ENCODE data around the gene PRKG2.

DNA sequence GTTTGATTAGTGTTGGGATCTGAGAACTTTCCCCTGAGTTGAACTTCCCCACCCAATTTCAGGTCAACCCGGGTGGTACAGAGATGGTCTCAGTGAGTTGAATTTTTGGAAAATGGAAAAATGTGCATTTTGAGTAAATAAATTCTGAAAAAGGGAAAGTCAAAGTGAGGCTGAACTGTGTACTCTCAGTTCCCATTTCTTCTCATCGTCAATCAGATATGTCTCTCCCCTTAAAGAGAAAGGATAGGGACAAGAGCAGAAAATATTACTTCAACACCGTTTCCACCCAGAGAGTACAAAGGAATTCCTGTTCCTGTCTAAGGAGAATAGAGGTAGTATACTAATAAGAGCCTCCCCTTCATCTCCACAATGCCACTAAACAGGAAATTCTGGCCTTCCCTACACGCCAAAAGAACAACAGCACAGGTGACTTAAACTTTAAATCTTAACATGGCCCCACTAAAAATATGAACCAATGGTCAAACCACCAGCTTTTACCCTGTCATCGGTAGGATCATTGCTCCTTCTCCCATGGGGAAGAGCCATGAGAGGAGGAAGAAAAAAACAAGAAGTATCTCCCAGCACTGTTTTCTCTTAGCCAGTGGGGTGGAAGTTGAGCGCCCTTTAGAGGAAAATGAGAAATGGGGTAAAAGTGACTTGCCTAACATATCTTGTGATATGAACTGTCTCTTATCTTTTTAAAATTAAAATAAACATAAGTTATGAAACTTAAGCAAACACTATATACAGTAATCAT, 154.3 kb downstream of the PRKG2 start:
- TF ChIP-seq POLR2A (IDR thresholded peaks at IDR 0.05; ENCODE audit: low read length) (no peak), GATA1 (IDR thresholded peaks at IDR 0.05; ENCODE audit: low read depth, low read length) (no peak)
